K562 (cell line): ENCODE results near the gene SKIDA1. TPM values are rescaled to one million over a fixed set of nuclear protein-coding genes. Genes with fewer than 3 reads are reported as not detected.

Source experiments
- ATAC-seq: fragments of 200-7000 bp; cut with Tn5 transposase; 3 replicates; pipeline ENCODE4 v1.9.1; 2020; ENCODE audit warnings: moderate library complexity
- BruUV-seq: library from RNA; stranded (reverse); fragments of 400-500 nt; replicated peaks from 2 replicates; lab custom pipeline; 2021; lab: Mats Ljungman, UMichigan
- CTCF ChIA-PET: fragments of 300-600 bp; formaldehyde crosslinking; extraction: SDS; loops from one replicate; lab custom pipeline; 2021; ENCODE audit warnings: low intra/inter-chr PET ratio; lab: Yijun Ruan, JAX
- POLR2A ChIA-PET: fragments of 300-600, 350-650 bp; sonication (Branson Sonifier 250); formaldehyde crosslinking; extraction: SDS; loops from one replicate; lab custom pipeline; 2021; ENCODE audit warnings: antibody characterized with exemption, inconsistent platforms; lab: Yijun Ruan, JAX
- DNase-seq, 4 experiments: peaks; one replicate each; pipeline versions ENCODE4 v3.0.0 to v3.0.0-alpha.2; 2011 to 2018; ENCODE audit warnings: low spot score in 3 of 4, mixed read lengths in 3 of 4; ENCODE audit errors: extremely low read depth in 1 of 4
- FAIRE-seq: peaks from 2 replicates; lab custom pipeline; 2011; peaks lifted over from hg19 to GRCh38; lab: Jason Lieb, UNC
- H2AFZ ChIP-seq: 2 replicates; pipeline ENCODE4 v1.6.0; 2011; ENCODE audit warnings: low read depth, low read length, control low read depth, inconsistent platforms
- H3K27ac ChIP-seq: fragments of 200-600 bp; 3 replicates; pipeline ENCODE4 v1.8.0; 2011; ENCODE audit warnings: low read depth, mild to moderate bottlenecking, control low read depth, inconsistent platforms, low read length, moderate library complexity, mixed read lengths; ENCODE audit errors: extremely low read depth
- H3K27me3 ChIP-seq, 2 experiments: fragments of 300-600 bp in 1 of 2; 2 replicates in 1 of 2; 3 replicates in 1 of 2; pipeline versions ENCODE4 v1.6.0 to v1.8.0; 2011; ENCODE audit warnings: inconsistent platforms in 2 of 2, low read length in 2 of 2, mild to moderate bottlenecking in 1 of 2, mixed read lengths in 1 of 2, moderate library complexity in 1 of 2; ENCODE audit not compliant: control insufficient read depth in 2 of 2, insufficient read depth in 2 of 2
- H3K36me3 ChIP-seq: fragments of 300-600 bp; 3 replicates; pipeline ENCODE4 v1.8.0; 2011; ENCODE audit warnings: mild to moderate bottlenecking, low read length, inconsistent platforms; ENCODE audit not compliant: control insufficient read depth, insufficient read depth
- H3K4me1 ChIP-seq, 2 experiments: fragments of 200-600 bp in 1 of 2; replicated peaks in 1 of 2; 2 replicates in 1 of 2; 3 replicates in 1 of 2; pipeline versions ENCODE4 v1.5.1 to v1.8.0; 2011; ENCODE audit warnings: inconsistent platforms in 2 of 2, low read length in 2 of 2, mild to moderate bottlenecking in 1 of 2, mixed read lengths in 1 of 2, moderate library complexity in 1 of 2; ENCODE audit not compliant: control insufficient read depth in 2 of 2, insufficient read depth in 2 of 2
- H3K4me2 ChIP-seq: 2 replicates; pipeline ENCODE4 v1.6.1; 2011; ENCODE audit warnings: low read length, control low read depth, inconsistent platforms, mixed read lengths; ENCODE audit not compliant: insufficient read depth
- H3K4me3 ChIP-seq: fragments of 200-600 bp; sonication (generic), shearing (Covaris generic); 2 replicates; pipeline ENCODE4 v1.5.1; 2016; ENCODE audit warnings: control low read depth, inconsistent platforms
- H3K79me2 ChIP-seq: fragments of 200-600 bp; 3 replicates; pipeline ENCODE4 v1.8.0; 2011; ENCODE audit warnings: low read length, inconsistent platforms; ENCODE audit not compliant: control insufficient read depth, insufficient read depth
- H3K9ac ChIP-seq, 2 experiments: 2 replicates each; pipeline versions ENCODE4 v1.6.0 to v1.6.1; 2011; ENCODE audit warnings: low read depth in 2 of 2, low read length in 2 of 2, control low read depth in 1 of 2, inconsistent platforms in 1 of 2, mild to moderate bottlenecking in 1 of 2, mixed read lengths in 1 of 2; ENCODE audit not compliant: insufficient read depth in 1 of 2
- H3K9me1 ChIP-seq: one replicate; pipeline ENCODE4 v1.6.0; 2011; ENCODE audit warnings: inconsistent platforms, mild to moderate bottlenecking, low read length, moderate library complexity; ENCODE audit not compliant: control insufficient read depth, insufficient read depth
- H3K9me3 ChIP-seq: replicated peaks from 2 replicates; pipeline ENCODE4 v1.5.1; 2011; ENCODE audit warnings: low read depth, low read length, inconsistent platforms; ENCODE audit not compliant: control insufficient read depth, insufficient read depth
- H4K20me1 ChIP-seq: replicated peaks from 2 replicates; pipeline ENCODE4 v1.6.1; 2011; ENCODE audit warnings: low read length, inconsistent platforms, mixed read lengths; ENCODE audit not compliant: control insufficient read depth, insufficient read depth
- CBFB ChIP-seq: sonication (generic); formaldehyde crosslinking; IDR thresholded peaks from 2 replicates; pipeline ENCODE4 v1.4.0; 2020; ENCODE audit warnings: mild to moderate bottlenecking, missing genetic modification reagents
- CBX5 ChIP-seq: IDR thresholded peaks from 2 replicates; pipeline ENCODE4 v1.6.1; 2014; ENCODE audit warnings: low read depth, borderline replicate concordance
- CTCFL ChIP-seq: IDR thresholded peaks from 2 replicates; pipeline ENCODE4 v1.6.1; 2011; ENCODE audit warnings: borderline replicate concordance, low read depth, mild to moderate bottlenecking, moderate library complexity, low read length; ENCODE audit not compliant: insufficient read depth, poor library complexity, severe bottlenecking
- CXXC5 ChIP-seq: fragments of 250-450 bp; sonication (Bioruptor Pico); IDR thresholded peaks from 2 replicates; pipeline ENCODE4 v1.8.0; 2022; ENCODE audit warnings: inconsistent platforms, mild to moderate bottlenecking, moderate library complexity
- ELF4 ChIP-seq: fragments of 450-650 bp; formaldehyde crosslinking; IDR thresholded peaks from 2 replicates; pipeline ENCODE4 v1.4.0; 2022; ENCODE audit warnings: missing genetic modification characterization
- HEY1 ChIP-seq: fragments of 250-450 bp; sonication (Bioruptor Pico); IDR thresholded peaks from 2 replicates; pipeline ENCODE4 v1.5.0; 2020; ENCODE audit warnings: mild to moderate bottlenecking, moderate library complexity, borderline replicate concordance
- KLF1 ChIP-seq: fragments of 450-650 bp; IDR thresholded peaks from 2 replicates; pipeline ENCODE4 v1.6.1; 2016; ENCODE audit warnings: missing genetic modification characterization, missing compliant biosample characterization
- NEUROD1 ChIP-seq: fragments of 150-350 bp; IDR thresholded peaks from 2 replicates; pipeline ENCODE4 v1.6.1; 2014; ENCODE audit warnings: borderline replicate concordance, low read length, low read depth; ENCODE audit not compliant: partially characterized antibody
- ZNF23 ChIP-seq: fragments of 250-450 bp; sonication (Bioruptor Pico); IDR thresholded peaks from 2 replicates; pipeline ENCODE4 v1.4.0; 2020; ENCODE audit warnings: mild to moderate bottlenecking
- WGBS: fragments of 100-300 bp; shearing (Covaris generic); methylation state at CpG from one replicate; pipeline ENCODE4 v1.1.6; 2016; ENCODE audit warnings: low coverage, mixed read lengths; ENCODE audit not compliant: insufficient coverage; ENCODE audit errors: missing lambda C conversion rate; 5-methylcytosine and 5-hydroxymethylcytosine counted together
- in situ Hi-C: fragments of 300-500 bp; cut with MboI; formaldehyde crosslinking; loops from 4 replicates; pipeline ENCODE4 v1.15.0; 2018; ENCODE audit warnings: inconsistent platforms, mixed read lengths
- intact Hi-C: fragments of 100-400 bp; cut with micrococcal nuclease; formaldehyde crosslinking; loops from 2 replicates; pipeline ENCODE4 v1.14.2; 2022
- polyA plus RNA-seq, 8 experiments: library from polyadenylated mRNA; depleted of rRNA in 4 of 8; stranded (reverse) in 5 of 8; unstranded in 3 of 8; fragments of >200 nt; fragmentation: Nextera tagmentation in 2 of 8; fragmentation: Illumina TruSeq in 1 of 8; extraction: Ambion mirVana in 2 of 8; extraction: Trizol in 1 of 8; gene quantifications; 2 replicates each; pipeline versions ENCODE4 v1.2.1 to v1.2.3, GENCODE V29; 2011 to 2014; ENCODE audit warnings: inconsistent platforms in 1 of 8, missing spikeins in 1 of 8
- total RNA-seq, 7 experiments: library from RNA; depleted of rRNA in 6 of 7; stranded (reverse); fragments of >200 nt in 6 of 7; fragmentation: Illumina TruSeq in 2 of 7; extraction: Trizol in 2 of 7; gene quantifications; 2 replicates each; pipeline versions ENCODE4 v1.2.1 to v1.2.3, GENCODE V29; 2011 to 2021; ENCODE audit warnings: low replicate concordance in 1 of 7
- TF ChIP-seq, protein P1 (sequence below): sonication (generic); formaldehyde crosslinking; IDR thresholded peaks from 2 replicates; pipeline ENCODE4 v1.4.0; 2020; ENCODE audit warnings: mild to moderate bottlenecking, missing genetic modification reagents

Gene SKIDA1
- total and polyA plus RNA-seq, 9 of the 15 experiments (the other 6 are each of a cell fraction or from before 2014, with no cell fraction given) = 0.05 to 1.1 (median 0.42) TPM

DNA sequence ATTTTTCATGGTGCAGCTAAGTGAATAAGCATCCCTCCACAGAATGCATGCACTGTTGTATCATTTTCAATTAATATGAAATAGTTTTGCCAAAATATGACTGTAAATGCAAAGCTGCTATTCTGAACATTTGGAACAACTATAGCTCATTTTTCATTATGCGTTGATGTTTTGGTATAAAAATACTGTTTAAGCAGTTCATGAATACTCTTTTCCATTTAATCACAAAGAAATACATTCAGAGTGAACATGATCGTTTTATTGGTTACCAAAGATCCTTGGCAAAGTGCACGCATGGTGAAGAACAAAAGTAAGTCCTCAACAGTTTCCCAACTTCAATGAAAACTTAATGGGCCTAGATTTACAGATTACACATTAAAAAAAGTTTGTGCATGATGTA lies 33.1 kb downstream of the SKIDA1 start:
- intact Hi-C loops = loop anchor here (5.0 to 10.0 kb wide), 2 partner anchors 112 to 215 kb away; no protein-coding TSS in a partner anchor
- BruUV-seq = no TSS peak
- ATAC-seq (no peak), FAIRE-seq (peak; percentile 64), DNase-seq (no peak)
- H3K4me3 ChIP-seq = no peak overlapping the region
- H4K20me1 ChIP-seq = no peaks in the 10 kb centered on the region
- CTCF ChIA-PET = no interaction called here
- H3K4me1 ChIP-seq = peaks cover 0 to 33% of the 10 kb centered on the region in 2 experiments; a peak in 2 of 5 replicates
- H3K27ac ChIP-seq = no peak overlapping the region
- no peak overlapping the region for H2AFZ ChIP-seq
- H3K4me2 ChIP-seq = no peak overlapping the region
- H3K79me2 ChIP-seq = no peaks in the 10 kb centered on the region
- H3K9me3 ChIP-seq = no peaks in the 10 kb centered on the region; the same call in 1 of the 2 replicates
- 37% methylated on average over 3 of the region's 3 CpGs for WGBS
- POLR2A ChIA-PET = interaction anchor here (0.7 kb wide), 1 partner anchor 489 kb away, joined by 3 read pairs; no protein-coding TSS in a partner anchor
- TF ChIP-seq CTCFL = no peak
- TF ChIP-seq ZNF23 (CRISPR knock-in tag) = no peak
- TF ChIP-seq CBX5 = no peak
- TF ChIP-seq HEY1 (CRISPR knock-in tag) = no peak
- TF ChIP-seq CBFB (CRISPR knock-in tag) = no peak
- TF ChIP-seq ELF4 (CRISPR knock-in tag) = no peak
- no peak for TF ChIP-seq CXXC5 (CRISPR knock-in tag)
- TF ChIP-seq, protein P1, sequence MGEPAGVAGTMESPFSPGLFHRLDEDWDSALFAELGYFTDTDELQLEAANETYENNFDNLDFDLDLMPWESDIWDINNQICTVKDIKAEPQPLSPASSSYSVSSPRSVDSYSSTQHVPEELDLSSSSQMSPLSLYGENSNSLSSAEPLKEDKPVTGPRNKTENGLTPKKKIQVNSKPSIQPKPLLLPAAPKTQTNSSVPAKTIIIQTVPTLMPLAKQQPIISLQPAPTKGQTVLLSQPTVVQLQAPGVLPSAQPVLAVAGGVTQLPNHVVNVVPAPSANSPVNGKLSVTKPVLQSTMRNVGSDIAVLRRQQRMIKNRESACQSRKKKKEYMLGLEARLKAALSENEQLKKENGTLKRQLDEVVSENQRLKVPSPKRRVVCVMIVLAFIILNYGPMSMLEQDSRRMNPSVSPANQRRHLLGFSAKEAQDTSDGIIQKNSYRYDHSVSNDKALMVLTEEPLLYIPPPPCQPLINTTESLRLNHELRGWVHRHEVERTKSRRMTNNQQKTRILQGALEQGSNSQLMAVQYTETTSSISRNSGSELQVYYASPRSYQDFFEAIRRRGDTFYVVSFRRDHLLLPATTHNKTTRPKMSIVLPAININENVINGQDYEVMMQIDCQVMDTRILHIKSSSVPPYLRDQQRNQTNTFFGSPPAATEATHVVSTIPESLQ (CRISPR knock-in tag) = no peak
- TF ChIP-seq NEUROD1 = no peak
- TF ChIP-seq KLF1 = no peak
- no peaks in the 10 kb centered on the region for H3K27me3 ChIP-seq
- in situ Hi-C loops = loop anchor here (25.0 kb wide), 1 partner anchor 445 kb away; no protein-coding TSS in a partner anchor
- H3K9me1 ChIP-seq = no peaks in the 10 kb centered on the region
- H3K9ac ChIP-seq = no peak overlapping the region
- no peaks in the 10 kb centered on the region for H3K36me3 ChIP-seq
